Uterus (tissue), 4 donors: ENCODE measurements around the gene SLC5A3. TPM values are rescaled to one million over a fixed set of nuclear protein-coding genes. Genes with fewer than 3 reads are reported as not detected.

ENCODE experiments used
- DNase-seq, 2 donors: peaks; one replicate each; pipeline ENCODE4 v3.0.0-alpha.2; 2019 to 2020
- H3K27ac ChIP-seq, 2 donors: fragments of 200-600 bp; sonication (generic); 1 replicate in 1 of 2; 2 replicates in 1 of 2; pipeline ENCODE4 v1.5.1; 2016 to 2018
- H3K27me3 ChIP-seq, 2 donors: fragments of 200-600 bp; sonication (generic); one replicate each; pipeline ENCODE4 v1.5.1; 2018 to 2019; ENCODE audit warnings: control low read depth in 1 of 2
- H3K36me3 ChIP-seq, 2 donors: fragments of 200-600 bp; sonication (generic); one replicate each; pipeline ENCODE4 v1.5.1; 2019; ENCODE audit warnings: control low read depth in 1 of 2
- H3K4me1 ChIP-seq, 2 donors: fragments of 200-600 bp; sonication (generic); one replicate each; pipeline ENCODE4 v1.5.1; 2018 to 2019; ENCODE audit warnings: control low read depth in 1 of 2
- H3K4me3 ChIP-seq, 2 donors: fragments of 200-600 bp; sonication (generic); 1 replicate in 1 of 2; 2 replicates in 1 of 2; pipeline ENCODE4 v1.5.1; 2018 to 2019; ENCODE audit warnings: mild to moderate bottlenecking in 1 of 2
- H3K9me3 ChIP-seq, 2 donors: fragments of 200-600 bp; sonication (generic); one replicate each; pipeline ENCODE4 v1.5.1; 2019; ENCODE audit warnings: control low read depth in 1 of 2
- CTCF ChIP-seq, 4 experiments: fragments of 200-600 bp in 2 of 4; fragments of 450-650 bp in 2 of 4; sonication (generic) in 2 of 4; IDR thresholded peaks; one replicate each; pipeline ENCODE4 v1.5.1; 2016 to 2019; ENCODE audit warnings: antibody characterized with exemption in 4 of 4, mild to moderate bottlenecking in 2 of 4, moderate library complexity in 1 of 4
- POLR2A ChIP-seq, 2 donors: fragments of 450-650 bp; IDR thresholded peaks; one replicate each; pipeline ENCODE4 v1.6.1; 2016; ENCODE audit warnings: antibody characterized with exemption in 2 of 2, mild to moderate bottlenecking in 1 of 2, moderate library complexity in 1 of 2
- intact Hi-C: fragments of 100-400 bp; cut with DNase I; formaldehyde crosslinking; loops from one replicate; pipeline ENCODE4 v1.15.1; 2023; ENCODE audit warnings: low total_unique reads
- total RNA-seq, 4 donors: library from RNA; depleted of rRNA in 3 of 4; stranded (reverse); fragments of >200 nt in 3 of 4; gene quantifications; one replicate each; pipeline versions ENCODE4 v1.1.0 to v1.2.4, GENCODE V29; 2014 to 2023
- donor health status: DM: yes; HTN: yes; CAD: no.

SLC5A3 gene
- total RNA-seq, 4 donors from 2014 or later, result 10.2 to 76.2 (median 17.1) TPM

DNA sequence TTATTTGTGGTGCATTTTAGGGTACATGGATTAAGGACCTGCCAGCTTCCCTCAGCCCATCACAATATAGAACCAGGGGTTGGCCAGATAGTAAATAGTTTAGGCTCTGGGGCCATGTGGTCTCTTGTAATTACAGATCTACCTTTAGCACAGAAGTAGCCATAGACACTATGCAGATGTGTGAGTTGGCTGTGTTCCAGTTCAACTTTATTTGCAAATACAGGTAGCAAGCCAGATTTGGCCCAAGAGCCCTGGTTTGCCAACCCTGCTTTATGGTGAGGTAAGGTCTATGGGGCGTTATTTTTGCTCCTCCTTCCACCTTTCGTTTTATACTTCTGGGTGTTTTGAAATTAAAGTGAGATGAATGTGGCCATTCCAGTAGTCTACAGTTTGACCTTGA, 48.7 kb downstream of the SLC5A3 start:
- Histone ChIP-seq H3K9me3 (no peaks in the 10 kb centered on the region), H3K4me1 (peaks cover 0 to 6% of the 10 kb centered on the region in 2 donors), H3K27me3 (no peaks in the 10 kb centered on the region), H3K36me3 (no peaks in the 10 kb centered on the region), H3K27ac (no peak overlapping the region), H3K4me3 (no peak overlapping the region)
- intact Hi-C loops, result no loop called here
- no peak for DNase-seq
- TF ChIP-seq CTCF (IDR thresholded peaks at IDR 0.05), result no peak
- TF ChIP-seq POLR2A (IDR thresholded peaks at IDR 0.05), result no peak

Other genes with a start within 250 kb of the SLC5A3 start
- gene ATP5PO, start 157.8 kb upstream of the SLC5A3 start, total RNA-seq, result 100 to 1,000 TPM; 119 to 324 (median 148) TPM
- 10 to 100 TPM in 3 of 4 donors, 1 to 10 TPM in 1; 9.0 to 75.6 (median 33.5) TPM for gene MRPS6, start within 50 bp of the SLC5A3 start, total RNA-seq